Osteoblast (primary cell): ENCODE measurements around the gene ABCC5. TPM values are rescaled to one million over a fixed set of nuclear protein-coding genes. Genes with fewer than 3 reads are reported as not detected.

ENCODE experiments used
- DNase-seq: peaks from one replicate; pipeline ENCODE4 v3.0.0; 2011; ENCODE audit warnings: low spot score, mixed read lengths; ENCODE audit not compliant: insufficient read length; ENCODE audit errors: missing footprints
- H2AFZ ChIP-seq: 2 replicates; pipeline ENCODE4 v1.6.0; 2011; ENCODE audit warnings: mild to moderate bottlenecking, low read length
- H3K27ac ChIP-seq: 2 replicates; pipeline ENCODE4 v1.5.1; 2011; ENCODE audit warnings: mild to moderate bottlenecking, low read depth, low read length, moderate library complexity
- H3K27me3 ChIP-seq: 2 replicates; pipeline ENCODE4 v1.6.0; 2012; ENCODE audit warnings: mild to moderate bottlenecking, control low read depth, inconsistent platforms, low read length, moderate library complexity; ENCODE audit not compliant: insufficient read depth
- H3K36me3 ChIP-seq: 2 replicates; pipeline ENCODE4 v1.5.1; 2011; ENCODE audit warnings: mild to moderate bottlenecking, low read length, control low read depth, moderate library complexity; ENCODE audit not compliant: insufficient read depth
- H3K4me1 ChIP-seq: 2 replicates; pipeline ENCODE4 v1.5.1; 2011; ENCODE audit warnings: mild to moderate bottlenecking, low read length, control low read depth, moderate library complexity; ENCODE audit not compliant: insufficient read depth
- H3K4me2 ChIP-seq: 2 replicates; pipeline ENCODE4 v1.6.0; 2011; ENCODE audit warnings: mild to moderate bottlenecking, low read length; ENCODE audit not compliant: insufficient read depth
- H3K4me3 ChIP-seq: fragments of 200-600 bp; sonication (generic); 3 replicates; pipeline ENCODE4 v1.5.1; 2012; ENCODE audit warnings: mild to moderate bottlenecking, low read length, inconsistent platforms; ENCODE audit not compliant: insufficient read depth
- H3K79me2 ChIP-seq: 2 replicates; pipeline ENCODE4 v1.6.0; 2012; ENCODE audit warnings: mild to moderate bottlenecking, low read length, control low read depth, inconsistent platforms; ENCODE audit not compliant: insufficient read depth
- H3K9me3 ChIP-seq: 2 replicates; pipeline ENCODE4 v1.5.1; 2011; ENCODE audit warnings: low read depth, low read length, control low read depth
- H4K20me1 ChIP-seq: 2 replicates; pipeline ENCODE4 v1.6.0; 2012; ENCODE audit warnings: mild to moderate bottlenecking, low read length, control low read depth; ENCODE audit not compliant: insufficient read depth
- total RNA-seq: library from RNA; depleted of rRNA; stranded (reverse); fragments of >200 nt; gene quantifications from 2 replicates; pipeline ENCODE4 v1.2.3, GENCODE V29; 2012
- TF ChIP-seq, protein P1 (sequence below): IDR thresholded peaks from 2 replicates; pipeline ENCODE4 v1.5.1; 2011; ENCODE audit warnings: mild to moderate bottlenecking, low read depth, low read length, moderate library complexity; ENCODE audit errors: extremely low read depth

The ABCC5 gene
- total RNA-seq: 18.0 and 19.2 TPM in 2 replicates

DNA sequence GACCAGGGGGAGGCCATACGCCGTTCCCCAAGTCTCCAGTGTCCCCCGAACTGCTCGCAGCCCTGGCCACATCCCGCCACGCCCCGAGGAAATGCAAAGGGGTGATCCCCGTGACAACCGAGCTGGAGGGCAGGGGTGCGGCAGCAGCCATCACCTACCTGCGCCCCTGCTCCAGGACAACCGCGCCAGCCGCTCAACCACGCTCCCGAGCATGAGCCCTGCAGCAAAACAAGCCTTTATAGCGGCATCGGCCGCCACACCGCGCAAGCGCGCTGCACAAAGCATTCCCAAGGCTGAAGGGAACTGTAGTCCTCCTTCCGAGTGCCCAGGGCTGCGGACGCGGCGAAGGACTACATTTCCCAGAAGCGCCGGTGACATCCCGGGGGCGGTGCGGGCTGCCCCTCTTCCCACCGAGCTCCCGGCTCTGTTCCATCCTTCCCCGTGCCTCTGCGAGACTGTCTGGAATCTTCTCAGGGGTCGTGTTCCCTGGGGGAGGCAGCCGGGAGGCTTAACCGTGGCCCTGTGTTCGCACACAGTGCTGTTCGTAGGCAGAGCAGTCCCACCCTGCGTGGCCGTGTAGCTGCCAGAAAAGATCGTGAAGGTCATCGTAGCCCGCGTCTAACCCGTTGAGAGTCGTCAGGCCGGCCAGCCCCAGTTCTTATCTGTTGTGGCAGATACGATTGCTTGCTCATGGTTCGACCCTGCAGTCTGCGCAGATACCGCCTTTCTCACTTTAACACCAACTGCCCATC, at the start of gene ABCC5:
TSS of gene ABCC5 (minus strand) at position 213 of the 752 bp plus-strand sequence. CDS start 3,492 bp downstream, outside the sequence.
- Histone ChIP-seq H3K79me2 (peaks cover 24% of the 10 kb centered on the region), H3K27ac (peak within 1 kb of the TSS; percentile 49), H3K36me3 (peaks cover 4% of the 10 kb centered on the region), H3K4me1 (peaks cover 13% of the 10 kb centered on the region), H3K4me2 (peak within 1 kb of the TSS; percentile 100), H3K27me3 (no peaks in the 10 kb centered on the region), H2AFZ (peak within 1 kb of the TSS; percentile 100), H3K4me3 (peak within 1 kb of the TSS; percentile 91), H3K9me3 (no peaks in the 10 kb centered on the region), H4K20me1 (peaks cover 4% of the 10 kb centered on the region)
- TF ChIP-seq, protein P1, sequence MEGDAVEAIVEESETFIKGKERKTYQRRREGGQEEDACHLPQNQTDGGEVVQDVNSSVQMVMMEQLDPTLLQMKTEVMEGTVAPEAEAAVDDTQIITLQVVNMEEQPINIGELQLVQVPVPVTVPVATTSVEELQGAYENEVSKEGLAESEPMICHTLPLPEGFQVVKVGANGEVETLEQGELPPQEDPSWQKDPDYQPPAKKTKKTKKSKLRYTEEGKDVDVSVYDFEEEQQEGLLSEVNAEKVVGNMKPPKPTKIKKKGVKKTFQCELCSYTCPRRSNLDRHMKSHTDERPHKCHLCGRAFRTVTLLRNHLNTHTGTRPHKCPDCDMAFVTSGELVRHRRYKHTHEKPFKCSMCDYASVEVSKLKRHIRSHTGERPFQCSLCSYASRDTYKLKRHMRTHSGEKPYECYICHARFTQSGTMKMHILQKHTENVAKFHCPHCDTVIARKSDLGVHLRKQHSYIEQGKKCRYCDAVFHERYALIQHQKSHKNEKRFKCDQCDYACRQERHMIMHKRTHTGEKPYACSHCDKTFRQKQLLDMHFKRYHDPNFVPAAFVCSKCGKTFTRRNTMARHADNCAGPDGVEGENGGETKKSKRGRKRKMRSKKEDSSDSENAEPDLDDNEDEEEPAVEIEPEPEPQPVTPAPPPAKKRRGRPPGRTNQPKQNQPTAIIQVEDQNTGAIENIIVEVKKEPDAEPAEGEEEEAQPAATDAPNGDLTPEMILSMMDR: no peak
- peak; percentile 99 for DNase-seq

GRCh38 chr3:184066211-184066610, 48.5 kb upstream of the ABCC5 start:
- TF ChIP-seq, protein P1: no peak
- H3K9me3 ChIP-seq: no peaks in the 10 kb centered on the region
- DNase-seq: no peak
- no peaks in the 10 kb centered on the region for H3K36me3 ChIP-seq
- no peaks in the 10 kb centered on the region for H3K79me2 ChIP-seq
- H3K4me3 ChIP-seq: no peak overlapping the region
- no peak overlapping the region for H3K27ac ChIP-seq
- peaks cover 3% of the 10 kb centered on the region for H3K27me3 ChIP-seq
- H3K4me2 ChIP-seq: no peak overlapping the region
- no peak overlapping the region for H2AFZ ChIP-seq
- no peaks in the 10 kb centered on the region for H3K4me1 ChIP-seq
- no peaks in the 10 kb centered on the region for H4K20me1 ChIP-seq

- H4K20me1 ChIP-seq: no peaks in the 10 kb centered on the region
- H3K79me2 ChIP-seq: no peaks in the 10 kb centered on the region
- TF ChIP-seq, protein P1: no peak
- H3K27me3 ChIP-seq: peaks cover 6% of the 10 kb centered on the region
- no peak overlapping the region for H3K4me3 ChIP-seq
- no peak overlapping the region for H3K27ac ChIP-seq
- H2AFZ ChIP-seq: no peak overlapping the region
- peaks cover 4% of the 10 kb centered on the region for H3K4me1 ChIP-seq
- no peak for DNase-seq
- no peaks in the 10 kb centered on the region for H3K36me3 ChIP-seq
- no peaks in the 10 kb centered on the region for H3K9me3 ChIP-seq
- no peak overlapping the region for H3K4me2 ChIP-seq
Measured at GRCh38 chr3:184062637-184063036, 45.0 kb upstream of the ABCC5 start.

DNA sequence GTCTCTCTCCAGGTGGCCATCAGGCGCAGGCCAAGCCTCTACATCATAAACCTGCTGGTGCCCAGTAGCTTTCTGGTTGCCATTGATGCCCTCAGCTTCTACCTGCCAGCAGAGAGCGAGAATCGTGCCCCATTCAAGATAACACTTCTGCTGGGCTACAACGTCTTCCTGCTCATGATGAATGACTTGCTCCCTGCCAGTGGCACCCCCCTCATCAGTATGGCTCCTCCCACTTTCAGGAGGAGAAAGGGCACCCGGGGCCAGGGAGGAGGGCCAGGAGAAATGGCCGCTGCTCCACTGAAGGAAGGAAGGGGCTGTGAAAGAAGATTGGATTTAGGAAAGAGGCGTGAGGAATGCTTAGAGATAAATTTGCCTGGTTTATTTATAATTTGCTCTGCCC, 41.7 kb upstream of the ABCC5 start:
- DNase-seq: no peak
- no peak overlapping the region for H3K27ac ChIP-seq
- TF ChIP-seq, protein P1: no peak
- no peaks in the 10 kb centered on the region for H3K9me3 ChIP-seq
- no peaks in the 10 kb centered on the region for H3K36me3 ChIP-seq
- no peak overlapping the region for H3K4me3 ChIP-seq
- H4K20me1 ChIP-seq: no peaks in the 10 kb centered on the region
- H3K4me1 ChIP-seq: peaks cover 4% of the 10 kb centered on the region
- H2AFZ ChIP-seq: no peak overlapping the region
- peaks cover 9% of the 10 kb centered on the region for H3K27me3 ChIP-seq
- no peak overlapping the region for H3K4me2 ChIP-seq
- H3K79me2 ChIP-seq: no peaks in the 10 kb centered on the region
